ENCODE results near the gene GJC2.
A peak's percentile ranks its signal among the peaks of the same experiment; 100 is the strongest.

GJC2 gene

GRCh38 chr1:228148935-228149405, 760 bp upstream of the GJC2 start:
- no peak overlapping the region for H3K4me3 ChIP-seq (replicated peaks in 1 of 2; ENCODE audit: low read depth in 2 of 2, low read length in 2 of 2)
- no peak for TF ChIP-seq CTCF (IDR thresholded peaks at IDR 0.05; ENCODE audit: low read depth, low read length)
- no peak for DNase-seq (ENCODE audit: low read depth in 2 of 2)

GRCh38 chr1:228150120-228150460, 360 bp downstream of the GJC2 start:
- no peak for TF ChIP-seq CTCF (IDR thresholded peaks at IDR 0.05; ENCODE audit: low read depth, low read length)
- no peak for DNase-seq (ENCODE audit: low read depth in 2 of 2)
- no peak overlapping the region for H3K4me3 ChIP-seq (replicated peaks in 1 of 2; ENCODE audit: low read depth in 2 of 2, low read length in 2 of 2)

GRCh38 chr1:228150461-228151179, 890 bp downstream of the GJC2 start:
- TF ChIP-seq CTCF (IDR thresholded peaks at IDR 0.05; ENCODE audit: low read depth, low read length) = no peak
- peak; percentile 55 to 97 for DNase-seq (ENCODE audit: low read depth in 2 of 2)
- H3K4me3 ChIP-seq (replicated peaks in 1 of 2; ENCODE audit: low read depth in 2 of 2, low read length in 2 of 2) = no peak overlapping the region

GRCh38 chr1:228151180-228151925, 1.6 kb downstream of the GJC2 start:
- DNase-seq (ENCODE audit: low read depth in 2 of 2) = no peak
- no peak overlapping the region for H3K4me3 ChIP-seq (replicated peaks in 1 of 2; ENCODE audit: low read depth in 2 of 2, low read length in 2 of 2)
- TF ChIP-seq CTCF (IDR thresholded peaks at IDR 0.05; ENCODE audit: low read depth, low read length) = no peak

GRCh38 chr1:228152097-228152917, 2.6 kb downstream of the GJC2 start:
- no peak overlapping the region for H3K4me3 ChIP-seq (replicated peaks in 1 of 2; ENCODE audit: low read depth in 2 of 2, low read length in 2 of 2)
- TF ChIP-seq CTCF (IDR thresholded peaks at IDR 0.05; ENCODE audit: low read depth, low read length) = no peak
- no peak for DNase-seq (ENCODE audit: low read depth in 2 of 2)

- no peak overlapping the region for H3K4me3 ChIP-seq (replicated peaks in 1 of 2; ENCODE audit: low read depth in 2 of 2, low read length in 2 of 2)
- no peak for DNase-seq (ENCODE audit: low read depth in 2 of 2)
- no peak for TF ChIP-seq CTCF (IDR thresholded peaks at IDR 0.05; ENCODE audit: low read depth, low read length)
These were observed 3.2 kb downstream of the GJC2 start for GRCh38 chr1:228152918-228153258.

Data from cardiac fibroblast (primary cell).